Activated CD8-positive, alpha-beta T cell treated with anti-CD3 and anti-CD28 coated beads for 36 hours (primary cell): ENCODE measurements around the gene KRTAP4-3. TPM values are rescaled to one million over a fixed set of nuclear protein-coding genes. Genes with fewer than 3 reads are reported as not detected.

Experiments
- ATAC-seq: fragments of 200-7000 bp; cut with Tn5 transposase; one replicate; pipeline ENCODE4 v1.10.0; 2021; ENCODE audit warnings: mild to moderate bottlenecking, moderate library complexity
- CTCF ChIA-PET: fragments of 350-600 bp; sonication (Branson Sonifier 250); formaldehyde crosslinking; loops from one replicate; lab custom pipeline; 2021; ENCODE audit warnings: antibody characterized with exemption; lab: Charles Lee
- POLR2A ChIA-PET: fragments of 350-600 bp; sonication (Branson Sonifier 250); formaldehyde crosslinking; loops from one replicate; lab custom pipeline; 2021; ENCODE audit warnings: antibody characterized with exemption; lab: Charles Lee
- DNase-seq: peaks from one replicate; pipeline ENCODE4 v3.0.0-alpha.2; 2020
- H3K27ac Mint-ChIP-seq: one replicate; pipeline ENCODE4 v1.8.0; 2021; ENCODE audit warnings: mild to moderate bottlenecking, mixed read lengths
- H3K27me3 Mint-ChIP-seq: one replicate; pipeline ENCODE4 v1.8.0; 2021; ENCODE audit warnings: mixed read lengths
- H3K36me3 Mint-ChIP-seq: one replicate; pipeline ENCODE4 v1.8.0; 2021; ENCODE audit warnings: low read depth, mixed read lengths
- H3K4me1 Mint-ChIP-seq: one replicate; pipeline ENCODE4 v1.8.0; 2021; ENCODE audit warnings: low read depth, mixed read lengths
- H3K4me3 Mint-ChIP-seq: one replicate; pipeline ENCODE4 v1.8.0; 2021; ENCODE audit warnings: mild to moderate bottlenecking, moderate library complexity, mixed read lengths
- H3K9me3 Mint-ChIP-seq: one replicate; pipeline ENCODE4 v1.8.0; 2021; ENCODE audit warnings: mixed read lengths
- CTCF ChIP-seq: fragments of 200-600 bp; IDR thresholded peaks from one replicate; pipeline ENCODE4 v1.8.0; 2022; ENCODE audit warnings: antibody characterized with exemption, mild to moderate bottlenecking
- intact Hi-C: fragments of 100-400 bp; cut with micrococcal nuclease; formaldehyde crosslinking; loops from one replicate; pipeline ENCODE4 v1.10.0; 2022
- total RNA-seq, 2 experiments: library from RNA; stranded (reverse); gene quantifications; one replicate each; pipeline ENCODE4 v1.2.3, GENCODE V29; 2021

KRTAP4-3 gene
- total RNA-seq: not detected

DNA sequence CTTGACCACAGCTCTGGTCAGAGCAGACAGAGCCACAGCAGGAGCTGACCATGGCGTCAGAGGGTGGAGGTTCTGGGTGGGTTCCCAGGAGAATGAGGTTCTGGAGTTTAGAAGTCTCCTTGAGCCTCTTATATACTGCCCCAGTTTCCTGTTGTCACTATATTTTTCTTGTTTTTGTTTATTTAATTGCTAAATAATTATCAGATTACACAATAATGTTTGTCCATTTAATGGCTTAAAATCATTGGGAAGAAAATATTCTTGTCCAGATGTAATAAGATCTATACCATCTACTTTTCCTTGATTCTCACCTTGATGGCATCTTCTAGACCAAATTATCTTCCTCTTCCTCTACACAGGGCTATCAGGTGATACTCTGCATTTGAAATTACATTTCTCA lies at the start of gene KRTAP4-3:
KRTAP4-3 (minus strand) TSS at position 101 of the 400 bp plus-strand sequence; CDS start at position 52, 49 bp downstream.
- no peak within 1 kb of the TSS for H3K27ac Mint-ChIP-seq
- peaks cover 2% of the 10 kb centered on the region for H3K4me1 Mint-ChIP-seq

GRCh38 chr17:41215681-41216080 lies 47.7 kb upstream of the KRTAP4-3 start:
- CTCF ChIA-PET: no interaction called here
- intact Hi-C loops: no loop called here
- POLR2A ChIA-PET: no interaction called here
- H3K9me3 Mint-ChIP-seq: peaks cover 8% of the 10 kb centered on the region
- H3K4me1 Mint-ChIP-seq: peaks cover 5% of the 10 kb centered on the region
- H3K36me3 Mint-ChIP-seq: no peaks in the 10 kb centered on the region
- no peak for TF ChIP-seq CTCF
- no peak overlapping the region for H3K27ac Mint-ChIP-seq
- no peak overlapping the region for H3K4me3 Mint-ChIP-seq
- peaks cover 6% of the 10 kb centered on the region for H3K27me3 Mint-ChIP-seq
- no peak for ATAC-seq
- no peak for DNase-seq

More for the DNA sequence above, at the start of gene KRTAP4-3:
- Mint-ChIP-seq H3K9me3 (no peaks in the 10 kb centered on the region), H3K36me3 (no peaks in the 10 kb centered on the region), H3K4me3 (no peak within 1 kb of the TSS), H3K27me3 (no peaks in the 10 kb centered on the region)
- no peak for ATAC-seq
- POLR2A ChIA-PET: no interaction called here
- TF ChIP-seq CTCF: no peak
- CTCF ChIA-PET: no interaction called here
- intact Hi-C loops: no loop called here
- DNase-seq: no peak

GRCh38 chr17:41212524-41213169 lies 44.6 kb upstream of the KRTAP4-3 start:
- TF ChIP-seq CTCF: no peak
- ChIA-PET CTCF (interaction anchor here (1.8 kb wide), 1 partner anchor 436 kb away, joined by 3 read pairs; no protein-coding TSS in a partner anchor), POLR2A (interaction anchor here (0.8 kb wide), 1 partner anchor 415 kb away, joined by 3 read pairs; no protein-coding TSS in a partner anchor)
- DNase-seq (no peak), ATAC-seq (no peak)
- Mint-ChIP-seq H3K36me3 (no peaks in the 10 kb centered on the region), H3K27me3 (peaks cover 6% of the 10 kb centered on the region), H3K4me3 (no peak overlapping the region), H3K4me1 (peaks cover 5% of the 10 kb centered on the region), H3K9me3 (no peaks in the 10 kb centered on the region), H3K27ac (no peak overlapping the region)
- intact Hi-C loops: no loop called here

DNA sequence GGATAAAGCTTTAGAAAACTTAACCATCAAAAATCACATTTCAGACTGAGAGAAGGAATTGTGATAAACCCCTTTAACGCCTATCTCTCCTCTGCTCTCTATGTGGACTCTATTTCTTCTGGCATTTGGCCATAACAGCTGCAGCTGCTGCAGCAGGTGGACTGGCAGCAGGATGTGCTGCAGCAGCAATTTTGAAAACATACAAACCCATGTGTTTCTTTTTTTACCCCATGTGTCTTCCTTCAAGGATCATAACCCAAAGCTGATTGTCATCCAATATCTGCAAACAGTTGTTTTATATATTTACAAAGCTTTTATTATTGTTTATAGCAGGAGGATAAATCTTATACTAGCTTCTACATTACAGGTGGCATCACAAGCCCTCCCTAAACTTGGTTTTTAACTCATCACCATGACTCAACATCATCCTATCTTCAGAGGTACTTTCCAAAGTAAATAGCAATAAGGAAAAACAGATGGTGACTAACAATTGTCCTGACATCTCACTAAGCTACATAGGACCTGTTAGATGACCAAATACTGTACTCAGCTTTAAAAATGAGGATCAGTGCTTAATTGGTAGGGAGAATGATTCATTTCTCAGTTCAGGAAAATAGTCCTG lies 43.9 kb upstream of the KRTAP4-3 start:
- intact Hi-C loops: no loop called here
- ChIA-PET CTCF (interaction anchor here (1.8 kb wide), 1 partner anchor 437 kb away, joined by 3 read pairs; no protein-coding TSS in a partner anchor), POLR2A (no interaction called here)

More for the DNA sequence above, 43.9 kb upstream of the KRTAP4-3 start:
- no peak for TF ChIP-seq CTCF
- no peak for DNase-seq
- no peak for ATAC-seq
- H3K27me3 Mint-ChIP-seq: peaks cover 6% of the 10 kb centered on the region
- H3K9me3 Mint-ChIP-seq: no peaks in the 10 kb centered on the region
- H3K4me3 Mint-ChIP-seq: no peak overlapping the region
- H3K27ac Mint-ChIP-seq: no peak overlapping the region
- H3K36me3 Mint-ChIP-seq: no peaks in the 10 kb centered on the region
- H3K4me1 Mint-ChIP-seq: peaks cover 5% of the 10 kb centered on the region
